HG02759 (cell line): ENCODE results near the gene ZNF609.
A peak's percentile ranks its signal among the peaks of the same experiment; 100 is the strongest.

Experiments used
- ATAC-seq: cut with Tn5 transposase; IDR thresholded peaks from one replicate; pipeline ENCODE4 v1.9.1; 2021; ENCODE audit warnings: mild to moderate bottlenecking, moderate library complexity; ENCODE audit not compliant: unreplicated experiment

The ZNF609 gene

GRCh38 chr15:64712353-64712752 is 252.0 kb downstream of the ZNF609 start:
- ATAC-seq: no peak

GRCh38 chr15:64713592-64713991 is 253.2 kb downstream of the ZNF609 start:
- ATAC-seq: no peak

- no peak for ATAC-seq
Measured at GRCh38 chr15:64716452-64716851, 256.1 kb downstream of the ZNF609 start.

GRCh38 chr15:64717130-64717529 is 256.8 kb downstream of the ZNF609 start:
- ATAC-seq: no peak

GRCh38 chr15:64717735-64718495 is 257.5 kb downstream of the ZNF609 start:
- ATAC-seq: no peak

GRCh38 chr15:64720188-64720587 is 259.8 kb downstream of the ZNF609 start:
- no peak for ATAC-seq

GRCh38 chr15:64730151-64730550 is 269.8 kb downstream of the ZNF609 start:
- no peak for ATAC-seq

GRCh38 chr15:64731012-64731804 is 270.8 kb downstream of the ZNF609 start:
- peak; percentile 68 for ATAC-seq

- no peak for ATAC-seq
Measured at GRCh38 chr15:64731805-64732151, 271.4 kb downstream of the ZNF609 start.

- ATAC-seq: no peak
Measured at GRCh38 chr15:64732156-64732860, 271.9 kb downstream of the ZNF609 start.
